ENCODE results near the gene FERMT3. TPM values are rescaled to one million over a fixed set of nuclear protein-coding genes. Genes with fewer than 3 reads are reported as not detected.

FERMT3 gene
- polyA plus RNA-seq, 1 of the 3 experiments (the other 2 are of a cell fraction) = 1.4 TPM

DNA sequence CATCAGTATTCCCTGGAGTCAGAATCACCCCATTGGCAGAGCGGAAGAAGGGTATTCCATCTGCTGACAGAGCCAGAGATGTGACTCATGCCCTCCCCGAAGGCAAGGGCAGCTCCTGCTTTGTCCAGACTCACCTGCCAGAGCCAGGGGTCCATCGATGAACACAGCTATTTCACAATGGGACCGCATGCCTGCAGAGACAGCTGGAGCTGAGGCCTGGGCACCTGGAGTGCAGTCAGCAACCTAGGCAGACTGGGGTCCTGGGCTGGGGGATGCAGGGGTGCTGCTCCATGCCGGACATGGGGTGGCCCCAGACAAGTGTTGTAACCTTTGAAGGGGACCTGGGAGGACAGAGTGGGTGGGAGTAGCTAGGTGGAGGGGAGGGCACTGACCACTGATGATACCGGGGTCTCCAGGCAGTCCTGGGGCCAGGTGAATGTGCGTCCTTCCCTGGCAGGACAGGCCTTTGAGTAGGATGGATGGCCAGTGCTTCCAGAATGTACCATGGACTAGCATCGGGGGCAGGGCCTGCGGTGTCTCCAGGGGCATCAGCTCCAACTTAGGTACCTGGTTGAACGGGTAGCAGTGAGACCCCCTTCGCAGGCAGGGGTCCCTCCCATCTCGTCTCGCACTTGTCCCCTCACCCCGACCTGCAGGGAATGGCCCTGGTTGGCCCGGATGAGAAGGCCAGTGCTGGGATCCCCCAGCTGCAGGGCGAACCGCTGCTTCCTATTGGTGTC lies 17.8 kb downstream of the FERMT3 start (continued):
- TF ChIP-seq, protein P1, sequence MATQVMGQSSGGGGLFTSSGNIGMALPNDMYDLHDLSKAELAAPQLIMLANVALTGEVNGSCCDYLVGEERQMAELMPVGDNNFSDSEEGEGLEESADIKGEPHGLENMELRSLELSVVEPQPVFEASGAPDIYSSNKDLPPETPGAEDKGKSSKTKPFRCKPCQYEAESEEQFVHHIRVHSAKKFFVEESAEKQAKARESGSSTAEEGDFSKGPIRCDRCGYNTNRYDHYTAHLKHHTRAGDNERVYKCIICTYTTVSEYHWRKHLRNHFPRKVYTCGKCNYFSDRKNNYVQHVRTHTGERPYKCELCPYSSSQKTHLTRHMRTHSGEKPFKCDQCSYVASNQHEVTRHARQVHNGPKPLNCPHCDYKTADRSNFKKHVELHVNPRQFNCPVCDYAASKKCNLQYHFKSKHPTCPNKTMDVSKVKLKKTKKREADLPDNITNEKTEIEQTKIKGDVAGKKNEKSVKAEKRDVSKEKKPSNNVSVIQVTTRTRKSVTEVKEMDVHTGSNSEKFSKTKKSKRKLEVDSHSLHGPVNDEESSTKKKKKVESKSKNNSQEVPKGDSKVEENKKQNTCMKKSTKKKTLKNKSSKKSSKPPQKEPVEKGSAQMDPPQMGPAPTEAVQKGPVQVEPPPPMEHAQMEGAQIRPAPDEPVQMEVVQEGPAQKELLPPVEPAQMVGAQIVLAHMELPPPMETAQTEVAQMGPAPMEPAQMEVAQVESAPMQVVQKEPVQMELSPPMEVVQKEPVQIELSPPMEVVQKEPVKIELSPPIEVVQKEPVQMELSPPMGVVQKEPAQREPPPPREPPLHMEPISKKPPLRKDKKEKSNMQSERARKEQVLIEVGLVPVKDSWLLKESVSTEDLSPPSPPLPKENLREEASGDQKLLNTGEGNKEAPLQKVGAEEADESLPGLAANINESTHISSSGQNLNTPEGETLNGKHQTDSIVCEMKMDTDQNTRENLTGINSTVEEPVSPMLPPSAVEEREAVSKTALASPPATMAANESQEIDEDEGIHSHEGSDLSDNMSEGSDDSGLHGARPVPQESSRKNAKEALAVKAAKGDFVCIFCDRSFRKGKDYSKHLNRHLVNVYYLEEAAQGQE (IDR thresholded peaks at IDR 0.05; ENCODE audit: low read depth, low read length) = no peak
- TF ChIP-seq CHD2 (IDR thresholded peaks at IDR 0.05; ENCODE audit: low read length, partially characterized antibody) (no peak), FOXM1 (IDR thresholded peaks at IDR 0.05; ENCODE audit: low read depth) (no peak), YY1 (IDR thresholded peaks at IDR 0.05; ENCODE audit: low read depth) (no peak)
- TF ChIP-seq, protein P2, sequence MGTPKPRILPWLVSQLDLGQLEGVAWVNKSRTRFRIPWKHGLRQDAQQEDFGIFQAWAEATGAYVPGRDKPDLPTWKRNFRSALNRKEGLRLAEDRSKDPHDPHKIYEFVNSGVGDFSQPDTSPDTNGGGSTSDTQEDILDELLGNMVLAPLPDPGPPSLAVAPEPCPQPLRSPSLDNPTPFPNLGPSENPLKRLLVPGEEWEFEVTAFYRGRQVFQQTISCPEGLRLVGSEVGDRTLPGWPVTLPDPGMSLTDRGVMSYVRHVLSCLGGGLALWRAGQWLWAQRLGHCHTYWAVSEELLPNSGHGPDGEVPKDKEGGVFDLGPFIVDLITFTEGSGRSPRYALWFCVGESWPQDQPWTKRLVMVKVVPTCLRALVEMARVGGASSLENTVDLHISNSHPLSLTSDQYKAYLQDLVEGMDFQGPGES (IDR thresholded peaks at IDR 0.05; ENCODE audit: low read depth, low read length) = no peak

DNA sequence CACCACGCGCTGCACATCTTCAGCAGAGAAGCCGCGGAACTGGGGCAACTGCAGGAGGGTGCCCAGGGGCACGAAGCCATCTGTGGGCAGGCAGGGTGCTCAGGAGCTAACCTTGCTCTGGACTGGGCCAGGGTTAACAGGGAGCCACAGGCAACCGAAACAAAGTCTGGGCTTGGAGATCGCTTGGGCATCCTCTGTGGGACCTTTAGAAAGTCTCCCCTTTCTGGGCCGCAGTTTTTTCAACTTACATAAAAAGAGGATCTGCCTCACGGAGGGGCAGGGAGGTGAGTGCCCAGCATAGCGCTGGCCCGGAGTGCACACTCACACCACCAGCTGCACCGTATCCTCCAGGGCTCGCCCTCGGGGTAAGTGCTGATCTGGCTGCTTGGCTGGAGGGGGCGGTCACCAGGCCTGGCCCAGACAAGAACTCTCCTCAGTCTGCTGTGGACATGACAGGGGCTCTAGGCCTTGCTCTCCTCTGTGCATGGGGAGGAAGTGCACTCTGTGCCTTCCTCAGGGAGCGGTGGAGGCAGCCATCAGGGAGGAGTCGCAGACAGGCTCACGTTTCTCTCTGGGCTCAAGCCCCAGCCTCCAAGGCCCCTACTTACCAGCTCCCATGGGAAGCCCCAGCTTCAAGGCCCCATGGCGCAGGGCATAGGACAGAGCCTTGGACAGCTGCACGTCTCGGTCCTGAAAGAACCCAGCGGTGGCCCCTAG lies 18.5 kb downstream of the FERMT3 start:
- Histone ChIP-seq H2AFZ (ENCODE audit: low read depth) (no peak overlapping the region), H3K4me1 (ENCODE audit: control insufficient read depth in 1 of 2, insufficient read depth in 2 of 2, low read depth in 1 of 2, low read length in 1 of 2) (peaks cover 9 to 34% of the 10 kb centered on the region in 2 experiments; a peak in 2 of 4 replicates), H3K4me2 (peak overlapping the region; percentile 98), H3K9ac (peak overlapping the region; percentile 75), H3K79me2 (ENCODE audit: insufficient read depth) (peaks cover 42% of the 10 kb centered on the region), H3K27ac (ENCODE audit: low read depth in 2 of 2, low read length in 1 of 2) (peak overlapping the region; percentile 47 to 88; a peak in 3 of 4 replicates), H3K9me3 (no peaks in the 10 kb centered on the region), H3F3A (replicated peaks; ENCODE audit: insufficient read depth) (peaks cover 6% of the 10 kb centered on the region), H3K36me3 (replicated peaks in 1 of 2; ENCODE audit: control insufficient read depth in 1 of 2, insufficient read depth in 2 of 2, low read length in 1 of 2) (peaks cover 0 to 14% of the 10 kb centered on the region in 2 experiments), H3K9me2 (no peaks in the 10 kb centered on the region), H4K20me1 (ENCODE audit: insufficient read depth) (no peaks in the 10 kb centered on the region), H3K27me3 (ENCODE audit: insufficient read depth) (no peaks in the 10 kb centered on the region), H3K4me3 (ENCODE audit: low read depth in 2 of 2, low read length in 1 of 2) (peak overlapping the region; percentile 88 to 97)
- POLR2A ChIA-PET = interaction anchor here (0.7 to 1.0 kb wide), 4 partner anchors 16 to 22 kb away, joined by 3 read pairs; partner anchors contain the start of gene FKBP2
- peak; percentile 33 for DNase-seq
- CTCF ChIA-PET = interaction anchor here (0.8 to 5.2 kb wide), 6 partner anchors 14 to 79 kb away, joined by 3 to 36 read pairs (median 4); partner anchors contain the start of genes FERMT3 and PLCB3
- 60% methylated on average over 15 of the region's 22 CpGs for WGBS (ENCODE audit: low lambda C conversion rate)
- TF ChIP-seq ELF1 (IDR thresholded peaks at IDR 0.05) (no peak), GABPA (IDR thresholded peaks at IDR 0.05; ENCODE audit: low read depth) (no peak), GATA2 (CRISPR knock-in tag; IDR thresholded peaks at IDR 0.05) (no peak), MEF2A (IDR thresholded peaks at IDR 0.05; ENCODE audit: borderline replicate concordance, low read depth) (no peak), RFX5 (IDR thresholded peaks at IDR 0.05; ENCODE audit: low read length) (no peak), JUND (IDR thresholded peaks at IDR 0.05) (no peak), SIN3A (IDR thresholded peaks at IDR 0.05; ENCODE audit: borderline replicate concordance, low read depth, low read length) (no peak), CHD2 (IDR thresholded peaks at IDR 0.05; ENCODE audit: low read length, partially characterized antibody) (no peak), FOSL2 (IDR thresholded peaks at IDR 0.05; ENCODE audit: borderline replicate concordance, low read depth) (no peak)
- TF ChIP-seq, protein P3, sequence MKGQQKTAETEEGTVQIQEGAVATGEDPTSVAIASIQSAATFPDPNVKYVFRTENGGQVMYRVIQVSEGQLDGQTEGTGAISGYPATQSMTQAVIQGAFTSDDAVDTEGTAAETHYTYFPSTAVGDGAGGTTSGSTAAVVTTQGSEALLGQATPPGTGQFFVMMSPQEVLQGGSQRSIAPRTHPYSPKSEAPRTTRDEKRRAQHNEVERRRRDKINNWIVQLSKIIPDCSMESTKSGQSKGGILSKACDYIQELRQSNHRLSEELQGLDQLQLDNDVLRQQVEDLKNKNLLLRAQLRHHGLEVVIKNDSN (IDR thresholded peaks at IDR 0.05; ENCODE audit: borderline replicate concordance, low read depth) = no peak
- TF ChIP-seq, protein P1 (IDR thresholded peaks at IDR 0.05; ENCODE audit: low read depth, low read length) = no peak
- TF ChIP-seq, protein P4, sequence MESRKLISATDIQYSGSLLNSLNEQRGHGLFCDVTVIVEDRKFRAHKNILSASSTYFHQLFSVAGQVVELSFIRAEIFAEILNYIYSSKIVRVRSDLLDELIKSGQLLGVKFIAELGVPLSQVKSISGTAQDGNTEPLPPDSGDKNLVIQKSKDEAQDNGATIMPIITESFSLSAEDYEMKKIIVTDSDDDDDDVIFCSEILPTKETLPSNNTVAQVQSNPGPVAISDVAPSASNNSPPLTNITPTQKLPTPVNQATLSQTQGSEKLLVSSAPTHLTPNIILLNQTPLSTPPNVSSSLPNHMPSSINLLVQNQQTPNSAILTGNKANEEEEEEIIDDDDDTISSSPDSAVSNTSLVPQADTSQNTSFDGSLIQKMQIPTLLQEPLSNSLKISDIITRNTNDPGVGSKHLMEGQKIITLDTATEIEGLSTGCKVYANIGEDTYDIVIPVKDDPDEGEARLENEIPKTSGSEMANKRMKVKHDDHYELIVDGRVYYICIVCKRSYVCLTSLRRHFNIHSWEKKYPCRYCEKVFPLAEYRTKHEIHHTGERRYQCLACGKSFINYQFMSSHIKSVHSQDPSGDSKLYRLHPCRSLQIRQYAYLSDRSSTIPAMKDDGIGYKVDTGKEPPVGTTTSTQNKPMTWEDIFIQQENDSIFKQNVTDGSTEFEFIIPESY (IDR thresholded peaks at IDR 0.05; ENCODE audit: borderline replicate concordance, low read depth) = no peak

Data from SK-N-SH (cell line).